Measurements from ENCODE around the gene ATF6B. TPM values are rescaled to one million over a fixed set of nuclear protein-coding genes. Genes with fewer than 3 reads are reported as not detected.

ATF6B gene
- total RNA-seq, 1 experiment from 2014 or later, result 45.3 TPM

DNA sequence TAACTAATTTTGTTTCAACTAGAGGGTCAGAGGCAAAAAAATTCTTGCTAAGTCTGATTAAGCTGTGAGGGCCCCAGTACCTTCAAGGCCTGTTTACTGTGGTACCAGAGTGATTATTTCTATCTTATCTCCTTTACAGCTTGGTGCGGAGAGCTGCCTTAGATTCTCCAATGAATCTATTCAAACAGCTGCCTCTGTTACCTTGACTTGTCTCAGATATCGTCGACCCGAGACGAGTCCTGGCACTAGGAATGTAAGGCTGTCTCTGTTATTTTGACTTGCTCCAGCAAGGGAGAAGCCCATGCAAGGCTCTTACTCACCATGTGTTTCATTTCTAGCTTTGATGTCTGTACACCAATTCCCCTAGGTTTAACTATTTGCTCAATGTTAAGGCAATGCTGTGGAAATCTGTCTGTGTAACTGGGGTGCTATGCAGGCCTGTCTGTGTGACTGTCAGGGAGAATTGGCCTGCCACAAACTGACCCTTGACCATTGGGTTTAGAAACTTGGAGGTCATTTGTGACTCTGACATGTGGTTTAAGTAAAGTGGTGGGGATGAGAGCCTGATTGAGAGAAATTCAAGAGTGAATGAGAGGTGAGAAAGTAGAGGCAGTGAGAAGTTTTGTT lies 12.5 kb upstream of the ATF6B start:
- no peak overlapping the region for H3K18ac ChIP-seq (ENCODE audit: insufficient read length, low read depth, low read length)
- H3T11ph ChIP-seq (ENCODE audit: low read length), result no peak overlapping the region
- no peak overlapping the region for H2AFZ ChIP-seq (ENCODE audit: low read length)
- H3K27me3 Mint-ChIP-seq (ENCODE audit: low read depth), result peaks cover 5% of the 10 kb centered on the region
- H3K4me3 Mint-ChIP-seq, result no peak overlapping the region
- no peaks in the 10 kb centered on the region for H3K27me3 ChIP-seq (ENCODE audit: insufficient read depth, low read length)
- H3K27ac Mint-ChIP-seq, result no peak overlapping the region
- H4K20me1 ChIP-seq (ENCODE audit: control insufficient read depth, insufficient read depth, insufficient read length), result no peaks in the 10 kb centered on the region
- H2BK20ac ChIP-seq (ENCODE audit: low read depth, low read length, poor library complexity, severe bottlenecking), result no peak overlapping the region
- H3K4me2 ChIP-seq (ENCODE audit: insufficient read depth, insufficient read length, low read length), result no peak overlapping the region
- H4K8ac ChIP-seq (replicated peaks; ENCODE audit: insufficient read length, low read depth, low read length), result no peak overlapping the region
- no peaks in the 10 kb centered on the region for H3K23me2 ChIP-seq (ENCODE audit: insufficient read length, low read depth, low read length, poor library complexity, severe bottlenecking)
- H2BK12ac ChIP-seq (ENCODE audit: insufficient read length, low read depth, low read length), result no peak overlapping the region
- no peaks in the 10 kb centered on the region for H3K79me2 ChIP-seq (ENCODE audit: insufficient read depth, low read length)
- H4K91ac ChIP-seq (ENCODE audit: insufficient read length, low read depth, low read length), result no peak overlapping the region
- H2BK5ac ChIP-seq (ENCODE audit: insufficient read length, low read length), result no peak overlapping the region
- H2AK5ac ChIP-seq (ENCODE audit: insufficient read length, low read length), result no peak overlapping the region
- no peaks in the 10 kb centered on the region for H3K36me3 Mint-ChIP-seq (ENCODE audit: insufficient read depth in 1 of 3, low read depth in 3 of 3)
- H3K4ac ChIP-seq (ENCODE audit: low read depth, low read length), result no peak overlapping the region
- H3K14ac ChIP-seq (ENCODE audit: insufficient read depth, low read length), result no peak overlapping the region
- H3K4me1 ChIP-seq (ENCODE audit: insufficient read depth, low read length), result no peaks in the 10 kb centered on the region
- no peak overlapping the region for H3K27ac ChIP-seq (ENCODE audit: insufficient read length, low read depth, low read length)
- no peak overlapping the region for H4K5ac ChIP-seq (ENCODE audit: insufficient read length, low read depth, low read length)
- H3K4me1 Mint-ChIP-seq, result no peaks in the 10 kb centered on the region
- TF ChIP-seq, protein P1, sequence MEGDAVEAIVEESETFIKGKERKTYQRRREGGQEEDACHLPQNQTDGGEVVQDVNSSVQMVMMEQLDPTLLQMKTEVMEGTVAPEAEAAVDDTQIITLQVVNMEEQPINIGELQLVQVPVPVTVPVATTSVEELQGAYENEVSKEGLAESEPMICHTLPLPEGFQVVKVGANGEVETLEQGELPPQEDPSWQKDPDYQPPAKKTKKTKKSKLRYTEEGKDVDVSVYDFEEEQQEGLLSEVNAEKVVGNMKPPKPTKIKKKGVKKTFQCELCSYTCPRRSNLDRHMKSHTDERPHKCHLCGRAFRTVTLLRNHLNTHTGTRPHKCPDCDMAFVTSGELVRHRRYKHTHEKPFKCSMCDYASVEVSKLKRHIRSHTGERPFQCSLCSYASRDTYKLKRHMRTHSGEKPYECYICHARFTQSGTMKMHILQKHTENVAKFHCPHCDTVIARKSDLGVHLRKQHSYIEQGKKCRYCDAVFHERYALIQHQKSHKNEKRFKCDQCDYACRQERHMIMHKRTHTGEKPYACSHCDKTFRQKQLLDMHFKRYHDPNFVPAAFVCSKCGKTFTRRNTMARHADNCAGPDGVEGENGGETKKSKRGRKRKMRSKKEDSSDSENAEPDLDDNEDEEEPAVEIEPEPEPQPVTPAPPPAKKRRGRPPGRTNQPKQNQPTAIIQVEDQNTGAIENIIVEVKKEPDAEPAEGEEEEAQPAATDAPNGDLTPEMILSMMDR (conservative IDR thresholded peaks at IDR 0.05), result no peak
- no peaks in the 10 kb centered on the region for H3K79me1 ChIP-seq (ENCODE audit: insufficient read depth, low read depth, low read length, poor library complexity, severe bottlenecking)
- H2BK15ac ChIP-seq (ENCODE audit: low read depth, low read length), result no peak overlapping the region
- no peak overlapping the region for H3K9ac ChIP-seq (ENCODE audit: extremely low read depth, insufficient read length, low read length)
- H2BK120ac ChIP-seq (ENCODE audit: low read depth, low read length, poor library complexity, severe bottlenecking), result no peak overlapping the region
- no peak overlapping the region for H3K56ac ChIP-seq (ENCODE audit: insufficient read length, low read depth, low read length)
- DNase-seq, result no peak
- no CpG with 5 or more reads among the region's 5 CpGs for WGBS (ENCODE audit: extremely low coverage, insufficient read length, low lambda C conversion rate)
- H3K9me3 Mint-ChIP-seq, result no peaks in the 10 kb centered on the region
- H3K9me3 ChIP-seq (ENCODE audit: control insufficient read depth, low read depth, low read length), result no peaks in the 10 kb centered on the region
- no peak overlapping the region for H3K23ac ChIP-seq (ENCODE audit: insufficient read length, low read depth, low read length)

Measured in H9 (cell line).